HK-2 (cell line): ENCODE results near the gene GP9.

Experiments
- DNase-seq: peaks from one replicate; pipeline ENCODE4 v3.0.0-alpha.2; 2018; ENCODE audit not compliant: unreplicated experiment

GP9 gene

DNA sequence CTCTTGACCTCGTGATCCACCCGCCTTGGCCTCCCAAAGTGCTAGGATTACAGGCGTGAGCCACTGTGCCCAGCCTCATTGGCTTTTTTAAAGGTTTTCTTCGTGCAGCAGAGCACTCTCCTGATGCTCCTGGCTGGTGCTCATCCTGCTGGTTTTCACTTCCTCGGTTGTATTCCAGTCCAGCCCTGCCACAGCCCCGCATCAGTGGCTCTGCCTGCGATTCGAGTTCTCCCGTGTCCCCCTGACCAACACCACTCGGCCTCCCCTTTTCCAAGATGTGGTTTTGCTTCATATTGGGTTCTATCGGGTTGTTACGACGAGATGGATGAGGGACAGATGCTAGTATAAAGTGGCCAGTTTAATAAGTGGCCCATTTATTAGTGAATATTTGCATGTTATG lies 31.7 kb upstream of the GP9 start:
- DNase-seq: no peak

DNA sequence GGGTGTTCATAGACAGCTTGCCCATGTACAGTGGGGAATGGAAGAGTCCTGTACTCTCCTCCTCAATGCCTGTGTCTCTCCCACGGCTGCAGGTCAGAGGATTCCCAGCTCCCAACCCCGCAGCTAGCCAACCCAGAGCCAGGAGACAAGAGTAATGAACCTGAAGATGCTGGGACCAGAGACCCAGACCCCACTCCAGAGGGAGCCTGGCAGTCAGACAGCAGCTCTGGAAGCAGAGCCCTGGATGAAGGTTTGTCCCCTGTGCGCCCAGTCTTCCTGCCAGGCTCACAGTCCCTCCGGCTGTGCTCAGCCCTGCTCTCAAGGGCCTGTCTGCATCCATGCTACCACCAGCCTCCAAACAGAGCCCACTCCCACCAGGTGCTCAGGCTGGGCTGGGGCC lies 30.0 kb upstream of the GP9 start:
- no peak for DNase-seq

DNA sequence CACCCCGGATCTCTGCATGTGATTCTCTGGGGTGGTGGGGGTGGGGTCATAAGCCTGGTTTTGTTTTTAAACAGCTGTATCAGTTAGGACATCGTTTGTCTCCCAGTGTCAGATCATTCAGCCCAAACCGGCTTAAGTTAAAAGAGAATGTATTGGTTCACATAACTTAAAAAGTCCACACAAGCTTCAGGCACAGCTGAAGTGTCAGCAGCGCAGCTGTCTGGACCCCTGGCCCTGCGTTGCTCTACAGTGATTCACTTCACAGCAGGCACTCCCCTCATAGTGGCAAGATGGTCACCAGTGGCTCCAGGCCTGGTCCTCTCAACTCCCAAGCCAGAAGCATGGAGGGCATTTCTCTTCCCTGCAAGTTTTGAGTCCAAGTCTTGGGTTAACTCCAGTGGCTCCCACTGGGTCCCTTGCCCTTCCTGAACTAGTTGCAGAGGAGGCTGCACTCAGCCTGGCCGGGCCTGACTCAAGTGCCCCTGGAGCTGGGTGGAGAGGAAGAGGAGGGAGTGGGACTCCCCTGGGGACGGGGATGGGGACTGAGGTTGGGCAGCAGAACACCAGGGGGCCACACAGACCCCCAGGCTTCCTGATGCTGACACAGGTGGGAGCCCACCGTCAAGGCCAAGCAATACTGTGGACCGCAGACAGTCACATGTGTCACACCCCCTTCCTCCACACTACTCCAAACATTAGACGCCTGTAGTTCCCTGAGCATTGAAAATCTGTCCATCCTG lies 28.9 kb upstream of the GP9 start:
- DNase-seq: no peak

DNA sequence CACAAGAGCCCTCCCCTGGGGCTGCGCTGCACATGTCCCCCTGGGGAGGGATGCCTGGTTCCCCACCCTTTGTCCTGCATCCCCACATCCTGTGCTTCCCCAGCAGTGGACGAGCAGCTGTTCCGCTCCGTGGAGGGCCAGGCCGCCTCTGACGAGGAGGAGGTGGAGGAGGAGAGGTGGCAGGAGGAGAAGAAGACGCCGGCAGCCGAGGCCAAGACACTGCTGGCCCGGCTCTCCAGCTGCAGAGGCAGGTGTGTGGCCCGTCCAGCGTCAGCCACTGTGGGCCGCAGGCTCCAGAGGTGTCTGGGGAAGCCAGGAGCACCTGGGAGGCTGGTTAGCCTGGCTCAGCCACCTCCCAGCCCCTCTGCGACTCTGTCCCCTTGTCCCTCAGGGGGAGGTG lies 27.9 kb upstream of the GP9 start:
- no peak for DNase-seq

DNA sequence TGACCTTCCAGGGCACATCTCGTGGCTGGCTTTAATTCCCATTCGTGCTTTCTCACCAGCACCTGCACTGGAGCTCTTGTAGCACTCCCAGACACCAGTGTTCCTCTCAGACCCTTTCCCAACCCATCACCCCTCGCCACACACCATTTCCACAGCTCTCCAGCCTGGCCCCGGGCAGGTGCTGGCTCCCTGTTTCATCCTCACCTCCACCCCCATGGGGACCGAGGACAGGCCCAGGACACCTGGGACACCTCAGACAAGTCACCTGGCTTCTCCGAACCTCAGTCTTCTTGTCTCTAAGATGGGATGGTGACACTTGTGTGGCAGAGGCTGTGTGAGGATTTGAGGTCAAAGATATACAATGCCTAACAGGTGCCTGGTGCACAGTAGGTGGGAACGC lies 27.4 kb upstream of the GP9 start:
- DNase-seq: no peak

DNA sequence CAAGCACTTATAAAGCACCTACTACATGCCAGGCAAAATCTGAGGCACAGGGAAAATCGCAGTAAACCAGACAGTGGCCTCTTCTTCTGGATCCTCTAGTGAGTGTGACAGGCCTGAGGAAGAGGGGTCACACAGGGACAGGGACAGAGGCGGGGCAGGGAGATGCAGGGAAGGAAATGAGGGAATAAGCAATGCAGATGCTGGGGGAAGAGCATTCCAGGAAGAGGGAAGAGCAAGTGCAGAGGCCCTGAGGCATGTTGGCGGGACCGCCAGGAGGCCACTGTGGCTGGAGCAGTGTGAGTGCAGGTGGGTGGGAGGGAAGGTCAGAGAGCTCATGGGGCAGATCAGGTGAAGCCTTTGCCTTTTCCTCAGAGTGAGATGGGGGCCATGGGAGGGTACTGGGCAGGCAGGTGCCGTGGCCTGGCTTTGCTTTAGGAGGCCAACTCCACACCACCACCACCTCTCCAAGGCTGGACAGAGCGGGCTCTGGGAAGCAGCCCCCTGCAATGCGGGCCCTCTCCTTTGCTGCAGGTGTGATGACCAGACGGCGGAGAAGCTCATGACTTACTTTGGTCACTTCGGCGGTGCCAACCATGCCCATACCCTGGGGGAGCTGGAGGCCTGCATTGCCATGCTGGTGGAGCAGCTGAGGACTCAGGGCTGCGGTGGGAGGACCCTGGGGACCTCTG lies 26.8 kb upstream of the GP9 start:
- DNase-seq: no peak

DNA sequence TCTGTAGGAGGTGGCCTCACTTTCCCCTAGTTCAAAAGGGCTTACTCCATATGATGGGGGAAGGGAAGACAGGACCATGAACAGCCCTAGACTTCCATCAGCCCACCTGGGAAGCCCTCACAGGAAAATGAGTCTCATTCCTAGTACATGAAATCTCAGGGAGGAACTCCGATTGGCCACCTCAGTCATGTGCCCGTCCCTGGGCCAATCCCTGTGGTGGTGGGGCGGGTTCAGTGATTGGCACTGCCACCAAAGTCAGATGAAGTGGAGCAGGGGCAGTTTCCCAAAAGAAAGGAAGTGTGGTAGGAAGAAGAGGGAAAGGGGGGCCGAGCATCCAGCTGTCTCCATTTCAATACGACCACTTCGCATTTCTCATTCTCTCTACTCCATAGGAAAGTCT lies 25.9 kb upstream of the GP9 start:
- no peak for DNase-seq

DNA sequence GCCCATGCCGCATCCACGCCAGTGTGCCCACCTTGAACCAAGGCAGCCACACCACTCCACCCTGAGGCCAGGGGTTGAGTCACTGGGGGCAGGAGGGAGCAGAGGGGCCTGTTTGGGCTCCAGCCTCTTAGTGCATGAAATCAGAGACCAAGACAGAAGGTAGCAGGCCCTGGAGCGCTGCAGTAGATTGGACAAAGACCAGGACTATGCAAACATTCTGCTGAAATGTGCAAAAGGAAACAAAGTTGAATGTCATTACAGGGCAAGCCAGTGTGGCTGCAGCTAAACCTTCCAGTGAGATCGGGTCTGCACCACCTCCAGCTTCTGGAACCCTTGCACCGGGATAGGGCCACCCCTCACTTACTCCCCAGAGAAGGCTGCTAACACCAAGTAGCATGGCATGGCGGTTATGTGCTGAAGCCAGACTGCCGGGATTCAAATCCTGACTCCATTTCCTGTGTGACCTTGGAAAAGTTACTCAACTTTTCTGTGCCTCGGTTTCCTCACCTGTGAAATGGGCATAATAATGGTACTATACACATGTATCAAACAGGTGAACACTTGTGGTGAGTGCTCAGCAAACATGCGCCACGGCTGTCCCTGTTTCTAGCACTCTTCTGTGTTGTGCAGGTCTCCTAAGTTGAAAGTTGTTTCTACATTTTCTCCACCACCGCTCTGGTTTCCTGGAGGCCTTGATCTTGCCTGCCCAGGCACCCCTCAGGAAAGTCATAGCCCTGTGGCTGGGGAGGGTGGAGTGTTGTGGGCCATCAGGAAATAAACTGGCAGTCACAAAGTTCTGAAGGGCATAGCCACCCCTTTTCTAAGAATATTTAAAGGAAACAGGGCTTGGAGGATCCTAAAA lies 25.0 kb upstream of the GP9 start:
- no peak for DNase-seq

DNA sequence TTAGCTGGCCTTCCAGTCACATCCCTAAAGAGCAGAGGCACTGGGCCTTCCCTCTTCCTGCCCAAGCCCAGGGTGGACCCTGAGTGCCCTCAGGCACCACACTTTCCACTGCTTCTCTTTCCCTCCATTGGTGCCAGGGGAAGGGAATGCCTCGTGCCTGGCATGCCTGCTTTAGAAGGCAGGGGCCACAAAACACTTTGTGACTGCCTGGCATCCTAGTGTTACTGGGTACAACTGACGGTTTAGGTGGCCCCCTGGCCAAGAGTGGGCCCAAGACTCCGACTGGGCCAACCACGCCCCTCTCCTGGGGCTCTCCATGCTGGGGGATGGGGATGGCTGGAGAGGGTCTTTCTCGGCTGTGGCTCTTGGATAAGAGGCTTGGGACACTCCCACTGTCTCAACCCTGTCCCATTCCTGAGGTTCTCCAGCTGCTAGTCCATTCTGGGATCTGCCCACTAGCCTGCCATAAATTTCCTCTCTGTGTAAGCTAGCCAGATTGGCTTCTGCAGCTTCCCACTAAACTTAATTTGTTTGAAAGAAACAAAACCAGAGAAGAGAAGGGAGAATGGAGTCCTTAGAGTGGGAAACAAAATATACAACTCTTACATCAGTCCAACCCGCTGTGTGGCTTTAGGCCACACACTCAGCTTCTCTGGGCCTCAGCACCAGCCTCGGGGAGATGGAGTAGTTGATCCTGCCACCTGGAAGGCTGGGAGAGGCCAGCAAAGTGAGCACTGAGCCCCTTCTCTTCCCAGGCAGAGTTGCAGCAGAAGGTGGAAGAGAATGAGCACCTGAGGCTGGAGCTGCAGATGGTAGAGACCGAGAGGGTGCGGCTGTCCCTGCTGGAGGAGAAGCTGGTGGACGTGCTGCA lies 24.1 kb upstream of the GP9 start:
- DNase-seq: no peak

DNA sequence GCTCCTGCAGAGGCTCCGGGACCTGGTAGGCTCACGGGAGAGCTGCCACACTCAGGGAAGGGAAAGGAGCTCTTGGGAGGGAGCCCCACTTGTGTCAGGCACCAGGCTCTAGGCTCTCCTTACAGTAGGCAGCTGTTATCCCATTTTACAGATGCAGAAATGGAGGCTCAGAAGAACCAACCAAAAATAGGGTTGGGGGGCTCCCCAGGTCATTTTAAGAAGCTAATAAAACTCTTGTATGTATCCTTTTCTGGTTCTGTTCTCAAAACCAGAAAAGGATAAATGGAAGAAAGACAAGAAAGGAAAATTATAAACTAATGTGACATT lies 23.5 kb upstream of the GP9 start:
- DNase-seq: no peak

DNA sequence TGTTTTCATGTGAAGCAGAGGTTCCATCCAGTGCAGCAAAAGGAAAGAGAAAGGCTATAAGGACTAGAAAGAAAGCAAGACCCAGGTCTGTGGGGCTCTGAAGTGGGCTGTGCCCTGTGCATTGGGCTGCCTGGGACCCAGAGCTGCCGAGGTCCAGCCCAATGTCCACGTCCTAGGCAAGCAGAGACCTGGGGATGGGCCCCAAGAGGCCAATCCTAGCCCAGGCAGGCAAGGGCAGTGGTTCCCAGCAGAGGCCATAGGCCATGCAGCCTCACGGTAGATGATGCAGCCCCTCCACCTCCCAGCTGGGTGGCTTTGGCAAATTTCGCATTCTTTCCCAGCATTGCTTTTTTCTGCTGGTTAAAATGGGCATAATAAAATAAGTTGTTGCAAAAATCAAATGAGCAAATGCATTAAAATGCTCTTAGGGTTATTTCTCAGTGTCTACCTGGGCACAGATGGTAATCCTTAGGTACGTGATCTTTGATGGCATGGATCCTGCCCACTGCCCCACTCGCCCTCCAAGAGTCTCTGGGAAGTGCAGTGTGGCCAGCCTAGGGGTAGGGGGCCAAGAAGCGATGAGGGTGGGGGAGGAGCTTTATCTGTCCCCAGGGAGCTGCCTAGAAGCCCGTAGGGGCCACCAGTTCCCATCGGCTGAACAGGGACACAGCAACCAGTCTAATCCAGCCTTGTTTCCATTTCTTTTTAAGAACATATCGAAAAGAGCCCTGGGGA lies 22.3 kb upstream of the GP9 start:
- DNase-seq: no peak

DNA sequence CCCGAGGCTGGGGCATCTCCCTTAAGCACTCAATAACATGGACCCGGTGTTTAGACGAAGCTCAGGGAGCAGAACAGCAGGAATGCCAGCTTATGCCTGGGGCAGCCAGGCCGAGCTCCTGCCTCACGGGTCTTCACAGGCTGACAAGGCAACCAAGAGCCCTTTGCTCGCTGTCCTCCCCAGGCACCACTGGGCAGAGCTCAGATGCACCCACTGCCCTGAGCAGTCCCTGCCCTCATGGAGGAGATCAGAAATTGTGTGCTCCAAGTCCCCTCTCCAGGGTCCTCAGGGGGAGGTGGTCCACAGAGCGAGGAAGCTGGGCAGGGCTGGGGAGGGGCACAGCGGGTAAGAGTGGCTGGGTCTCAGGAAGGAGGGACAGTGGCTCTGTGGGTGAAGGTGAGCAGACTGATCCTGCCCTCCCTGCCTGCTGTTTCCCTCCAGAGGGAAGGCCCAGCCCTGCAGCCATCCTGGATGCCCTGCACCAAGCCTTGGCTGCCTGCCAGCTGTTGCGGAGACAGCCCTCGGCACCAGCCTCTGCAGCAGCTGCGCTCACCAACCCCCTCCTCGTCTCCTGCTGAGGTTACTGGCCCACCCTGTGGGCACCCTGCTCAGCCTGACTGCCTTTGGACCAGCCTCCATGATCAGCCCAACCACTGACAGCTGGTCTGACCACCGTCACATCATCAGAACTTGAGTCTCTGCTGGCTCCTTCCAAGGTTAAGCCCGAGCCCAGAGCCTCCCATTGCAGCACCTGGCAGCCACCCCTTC lies 21.1 kb upstream of the GP9 start:
- DNase-seq: no peak

DNA sequence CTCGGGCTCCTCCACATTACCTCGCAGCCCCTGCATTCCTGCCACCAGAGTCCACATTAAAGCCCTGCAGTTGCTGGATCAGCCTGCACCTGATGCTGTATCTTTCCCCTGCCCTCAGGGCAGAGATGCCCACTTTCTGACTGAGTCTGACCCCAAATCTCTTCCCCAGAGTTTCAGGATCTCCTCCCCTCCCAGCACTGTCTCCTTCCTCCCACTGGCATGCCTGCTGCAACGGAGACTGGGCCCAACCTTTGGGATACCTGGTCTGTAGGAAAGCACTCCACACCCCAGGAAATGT lies 20.6 kb upstream of the GP9 start:
- DNase-seq: no peak

DNA sequence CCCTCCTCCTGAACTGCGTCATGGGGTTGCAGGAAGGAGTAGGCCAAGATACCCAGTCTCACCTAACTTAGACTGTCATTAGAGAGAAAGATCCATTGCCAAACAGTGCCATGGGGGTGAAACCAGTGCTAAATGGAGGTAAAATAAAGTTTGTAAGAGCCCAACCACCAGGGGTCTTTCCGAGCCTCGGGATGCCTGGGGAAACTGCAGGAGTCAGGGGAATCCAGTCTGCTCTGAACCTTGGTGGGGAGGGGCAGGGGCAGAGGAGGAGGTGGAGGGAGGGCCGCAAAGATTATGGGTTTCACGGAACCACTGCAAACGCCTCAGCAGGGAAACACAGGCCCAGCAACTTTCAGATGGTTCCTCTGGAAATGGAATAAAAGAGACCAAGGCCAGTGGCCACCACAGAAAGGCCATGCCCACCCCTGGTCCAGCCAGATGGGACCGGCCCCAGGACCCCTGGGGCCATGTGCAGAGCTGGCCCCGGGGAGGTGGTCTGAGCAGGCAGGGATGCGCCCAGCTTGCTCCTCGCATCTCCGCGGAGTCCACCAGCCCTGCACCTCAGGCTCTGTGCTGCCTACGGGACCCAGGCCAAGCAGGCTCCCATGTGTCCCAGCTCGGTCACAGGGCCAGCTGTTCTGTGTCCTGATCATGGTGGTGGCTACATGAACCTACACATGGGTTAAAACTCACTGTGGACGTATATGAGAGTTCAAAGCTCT lies 19.8 kb upstream of the GP9 start:
- DNase-seq: no peak

DNA sequence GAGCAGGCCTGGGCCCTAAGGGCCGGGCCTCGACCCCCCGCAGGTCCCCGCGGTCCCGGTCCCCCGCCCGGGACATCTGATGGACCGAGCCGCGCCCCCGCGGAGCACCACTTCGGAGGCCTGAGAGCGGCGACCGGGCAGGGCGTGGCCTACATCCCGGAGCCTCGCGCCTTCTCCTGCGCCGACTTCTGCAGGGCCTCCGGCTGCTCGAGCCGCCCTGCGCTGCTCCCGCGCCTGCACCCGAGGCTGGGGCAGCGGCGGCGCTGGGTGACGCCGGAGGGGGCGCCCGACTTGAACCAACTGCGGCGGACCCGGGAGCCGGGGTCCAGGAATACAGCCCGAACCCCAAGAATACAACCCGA lies 14.9 kb upstream of the GP9 start:
- no peak for DNase-seq

DNA sequence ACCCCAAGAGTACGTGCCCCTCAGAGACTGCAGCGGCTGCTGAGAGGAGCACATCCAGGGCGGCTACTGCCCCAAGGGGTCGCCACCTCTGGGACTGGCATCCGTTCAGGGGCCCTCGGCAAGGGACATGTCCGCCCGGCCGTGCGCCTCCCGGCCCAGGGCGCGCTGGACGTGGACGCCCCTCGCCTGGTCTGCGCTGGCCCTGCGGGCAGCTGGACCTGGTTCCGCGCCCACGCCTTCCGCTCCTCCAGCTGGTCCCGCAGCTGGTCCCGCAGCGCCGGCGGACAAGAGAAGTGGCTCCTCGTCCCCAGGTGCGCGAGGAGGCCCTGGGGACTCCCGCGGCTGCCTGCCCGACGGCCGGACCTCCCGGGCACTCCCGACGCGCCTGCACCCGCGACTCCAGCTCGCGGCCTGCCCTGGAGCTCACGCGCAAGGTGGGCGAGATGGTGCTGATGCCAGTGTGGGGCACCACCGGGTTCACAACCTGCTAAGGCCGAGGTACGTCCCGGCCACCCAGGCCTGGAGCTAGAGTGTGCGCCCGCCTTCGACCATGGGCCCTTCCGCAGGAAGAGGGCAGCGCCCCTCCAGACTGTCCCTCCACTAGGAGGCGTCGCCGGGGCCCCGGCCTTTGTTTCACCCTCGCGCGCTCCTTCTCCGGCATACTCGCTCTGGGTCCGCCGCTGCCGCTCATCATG lies 14.4 kb upstream of the GP9 start:
- no peak for DNase-seq

DNA sequence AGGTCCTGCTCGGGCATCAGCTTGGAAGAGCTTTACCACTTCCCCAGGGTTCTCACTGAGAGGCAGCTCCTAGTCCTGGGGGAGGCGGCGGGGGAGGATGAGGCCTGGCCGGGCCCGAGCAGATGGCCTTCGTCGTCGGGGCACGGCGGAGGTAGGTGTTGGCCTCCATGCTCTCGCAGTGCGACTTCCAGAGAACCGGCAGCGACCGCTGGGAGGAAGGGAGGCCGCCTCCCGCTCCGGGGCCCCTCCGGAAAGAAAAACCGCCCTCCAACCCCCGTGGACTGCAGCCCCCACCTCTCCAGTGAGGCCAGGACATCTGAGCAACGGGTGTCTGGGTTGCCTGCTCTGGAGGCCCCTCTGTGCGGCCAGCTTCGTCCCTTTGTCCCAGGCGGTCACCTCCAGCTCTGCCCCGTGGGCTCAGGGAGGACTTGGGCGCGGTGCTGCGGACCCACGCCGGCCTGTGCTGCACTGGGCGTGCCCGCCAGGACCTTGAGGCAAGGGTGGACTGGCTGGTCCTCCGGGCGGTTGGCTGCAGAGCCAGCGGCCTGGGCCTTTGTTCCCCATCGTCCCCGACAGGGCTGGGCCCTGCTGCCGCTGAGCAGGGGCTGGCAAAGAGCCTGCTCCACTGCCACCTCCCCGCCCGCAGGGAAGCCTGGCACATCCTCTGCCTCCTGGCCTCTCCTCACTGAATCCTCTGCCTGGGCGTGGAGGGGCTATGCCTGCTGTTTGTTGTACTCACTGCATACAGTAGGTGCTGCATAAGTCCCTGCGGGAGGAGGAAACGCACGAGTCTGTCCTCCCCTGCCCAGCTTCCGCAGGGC lies 13.6 kb upstream of the GP9 start:
- no peak for DNase-seq

DNA sequence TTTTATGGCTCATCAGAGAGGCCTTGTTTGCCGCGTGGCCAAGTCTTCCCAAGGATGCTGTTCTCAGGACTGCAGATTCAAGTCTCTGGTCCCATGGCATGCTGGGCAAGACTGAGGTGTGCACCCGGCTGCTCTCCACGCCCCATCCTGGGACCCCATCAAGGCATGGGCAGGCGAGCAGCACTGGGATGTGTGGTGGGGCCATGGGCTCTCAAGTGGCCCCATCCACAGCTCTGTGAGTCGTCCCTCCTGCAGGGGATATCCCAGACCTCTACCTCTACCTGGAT lies 13.1 kb upstream of the GP9 start:
- no peak for DNase-seq
